ENCODE measurements around the gene CRYGD. TPM values are rescaled to one million over a fixed set of nuclear protein-coding genes. Genes with fewer than 3 reads are reported as not detected.

The CRYGD gene
- total RNA-seq, result not detected in 2 replicates

GRCh38 chr2:208124013-208124715, at the start of gene CRYGD:
TSS of gene CRYGD (minus strand) at chr2:208124524. CDS start at chr2:208124473, 51 bp downstream.

GRCh38 chr2:208163489-208163888, 39.2 kb upstream of the CRYGD start, which contains the start of gene CRYGA:
TSS of gene CRYGA (minus strand) at chr2:208163589. CDS start at chr2:208163556, 33 bp downstream.

GRCh38 chr2:208146006-208146405, 21.7 kb upstream of the CRYGD start, which contains the start of gene CRYGB:
TSS of gene CRYGB (minus strand) at chr2:208146158. CDS start at chr2:208146120, 38 bp downstream.

GRCh38 chr2:208129744-208130711, 5.7 kb upstream of the CRYGD start, which contains the start of gene CRYGC:
TSS of gene CRYGC (minus strand) at chr2:208129828. CDS start at chr2:208129792, 36 bp downstream.

Other genes starting within 250 kb of the CRYGD start
- 7.9 and 13.7 TPM in 2 replicates for gene PLEKHM3, start 99.0 kb downstream of the CRYGD start, total RNA-seq
- not detected in 2 replicates for gene CRYGC, start 5.3 kb upstream of the CRYGD start, total RNA-seq
- not detected in 2 replicates for gene CRYGB, start 21.6 kb upstream of the CRYGD start, total RNA-seq
- not detected in 2 replicates for gene CRYGA, start 39.1 kb upstream of the CRYGD start, total RNA-seq
- gene C2orf80, start 65.5 kb upstream of the CRYGD start, total RNA-seq, result not detected in 2 replicates
- 64.7 and 88.7 TPM in 2 replicates for gene IDH1, start 130.5 kb upstream of the CRYGD start, total RNA-seq
- 15.5 and 32.1 TPM in 2 replicates for gene PIKFYVE, start 141.7 kb upstream of the CRYGD start, total RNA-seq

Data from bladder microvascular endothelial cell (primary cell).